HG02642 (cell line): ENCODE measurements around the gene NHSL2.
"Not testable (repeated sequence)": the region's sequence is repeated elsewhere in the genome, so short reads cannot be mapped to it uniquely, and the experiment has no call there.

Experiments
- ATAC-seq: cut with Tn5 transposase; IDR thresholded peaks from one replicate; pipeline ENCODE4 v1.9.1; 2021; ENCODE audit warnings: mild to moderate bottlenecking; ENCODE audit not compliant: unreplicated experiment, poor library complexity

Gene NHSL2

GRCh38 chrX:72058346-72058745 lies 147.7 kb downstream of the NHSL2 start:
- ATAC-seq: not testable (repeated sequence)

- no peak for ATAC-seq
These were observed 149.7 kb downstream of the NHSL2 start for GRCh38 chrX:72060196-72060920.

- ATAC-seq: no peak
These were observed 150.4 kb downstream of the NHSL2 start for GRCh38 chrX:72060921-72061490.

DNA sequence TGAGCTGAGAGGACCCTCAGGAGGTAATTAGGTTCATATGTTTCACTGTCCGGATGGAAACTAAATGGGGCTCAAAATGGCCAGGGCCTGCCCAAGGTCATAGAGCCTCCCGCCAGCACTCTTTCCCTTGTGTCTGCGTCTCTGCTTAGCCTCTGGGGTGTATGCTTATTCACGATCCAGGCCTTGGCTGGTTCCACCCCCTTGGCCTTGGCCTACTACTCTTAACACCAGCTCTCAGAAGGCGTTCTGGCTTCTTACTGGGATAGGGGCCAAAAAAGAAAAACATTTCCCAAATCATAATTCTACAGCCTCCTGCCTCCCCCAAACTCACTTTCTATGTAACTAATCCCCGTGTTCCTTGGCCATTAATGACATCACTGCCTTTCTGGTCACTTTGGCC lies 152.3 kb downstream of the NHSL2 start:
- ATAC-seq: no peak

DNA sequence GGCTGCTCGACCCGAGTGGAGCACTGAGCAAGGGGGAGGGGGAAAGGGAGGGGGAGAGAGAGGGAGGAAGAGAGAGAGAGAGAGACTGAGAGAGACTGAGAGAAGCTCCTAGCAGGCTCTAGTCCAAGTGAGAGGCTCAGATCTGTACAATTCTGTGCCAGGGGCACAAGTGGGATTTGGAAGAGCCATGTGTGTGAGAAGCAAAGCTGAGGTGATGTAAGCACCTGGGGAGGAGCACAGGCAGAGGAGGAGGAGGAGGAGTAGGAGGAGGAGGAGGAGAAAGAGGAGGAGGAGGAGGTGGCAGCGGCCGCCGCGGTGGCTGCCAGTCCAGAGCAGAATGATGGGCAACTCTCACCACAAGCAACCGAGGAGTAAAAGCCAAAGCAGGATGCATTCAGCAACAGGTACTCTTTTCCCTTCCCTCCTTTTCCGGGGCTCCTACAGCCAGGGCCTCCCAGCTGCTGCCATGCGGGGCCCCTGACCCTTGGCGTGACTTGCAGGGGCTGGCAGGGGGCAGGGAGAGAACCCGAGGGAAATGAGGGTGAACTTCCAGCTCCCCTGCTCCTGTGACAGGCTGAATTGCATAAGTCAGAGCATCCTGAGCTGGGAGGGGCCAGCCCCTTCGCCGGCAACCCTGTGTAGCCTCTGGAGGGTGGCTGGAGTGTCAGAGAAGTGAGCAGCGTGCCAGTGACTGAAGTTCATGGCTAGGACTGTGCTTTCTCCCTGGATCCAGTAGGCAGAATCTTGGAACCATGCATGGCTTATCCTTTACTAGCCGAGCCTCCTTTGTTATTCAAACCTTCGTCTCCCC lies 158.9 kb downstream of the NHSL2 start:
- ATAC-seq: no peak

DNA sequence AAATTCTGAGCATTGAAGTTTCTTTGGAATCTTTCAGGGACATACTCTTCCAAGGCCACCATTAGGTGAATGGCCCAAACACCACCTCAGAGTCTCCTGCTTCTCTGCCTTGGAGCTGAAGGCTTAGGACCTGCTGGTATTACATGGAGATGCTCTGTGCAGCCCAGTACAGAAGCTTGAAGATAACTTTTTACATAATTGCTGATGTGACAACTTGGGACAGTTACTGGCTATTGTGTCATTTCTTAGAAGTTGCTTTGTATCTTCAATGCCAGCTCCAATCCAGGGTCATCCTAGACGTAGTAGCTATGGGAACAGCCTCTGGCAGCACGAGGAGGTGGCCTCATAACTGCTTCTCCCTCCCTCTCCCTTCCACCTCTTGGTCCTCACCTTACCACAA lies 160.6 kb downstream of the NHSL2 start:
- ATAC-seq: no peak

DNA sequence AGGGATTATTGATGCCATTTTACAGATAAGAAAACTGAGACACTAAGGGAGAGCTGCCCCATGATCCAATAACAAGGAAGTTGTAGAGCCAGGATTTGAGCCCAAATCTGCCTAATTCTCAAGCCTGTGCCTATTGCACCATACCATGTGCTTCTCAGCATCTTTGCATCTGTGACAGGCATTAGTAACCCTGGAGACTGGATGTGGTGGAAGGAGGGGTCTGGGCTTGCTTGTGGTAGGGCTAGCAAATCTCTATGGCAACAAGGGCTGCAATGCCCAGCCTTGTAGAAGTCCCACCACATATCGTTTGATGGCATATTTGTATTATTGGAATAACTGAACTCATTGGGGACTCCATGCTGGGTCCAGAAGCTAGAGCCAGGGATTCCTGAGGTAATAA lies 163.0 kb downstream of the NHSL2 start:
- ATAC-seq: no peak

DNA sequence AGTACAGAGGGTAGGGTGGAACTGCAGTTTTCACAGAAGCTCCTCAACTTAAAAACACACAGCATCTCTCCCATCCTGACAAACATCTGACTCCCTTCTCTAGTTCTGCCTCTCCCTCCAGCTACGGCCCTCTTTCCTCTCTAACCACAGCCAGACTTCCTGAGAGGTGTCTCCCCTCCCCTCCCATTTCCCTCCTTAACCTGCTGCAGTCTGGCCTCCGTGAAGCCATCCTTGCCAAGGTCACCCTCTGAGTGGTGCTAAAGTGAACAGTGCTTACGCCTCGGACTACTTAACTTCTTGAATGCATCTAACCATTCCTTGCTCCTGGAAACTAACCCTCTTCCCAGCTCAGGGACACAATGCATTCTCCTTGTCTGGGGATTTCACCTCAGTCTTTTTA lies 167.8 kb downstream of the NHSL2 start:
- no peak for ATAC-seq

- no peak for ATAC-seq
These were observed 169.0 kb downstream of the NHSL2 start for GRCh38 chrX:72079607-72080006.

- no peak for ATAC-seq
These were observed 169.5 kb downstream of the NHSL2 start for GRCh38 chrX:72080150-72080549.

- ATAC-seq: no peak
These were observed 170.2 kb downstream of the NHSL2 start for GRCh38 chrX:72080800-72081199.

DNA sequence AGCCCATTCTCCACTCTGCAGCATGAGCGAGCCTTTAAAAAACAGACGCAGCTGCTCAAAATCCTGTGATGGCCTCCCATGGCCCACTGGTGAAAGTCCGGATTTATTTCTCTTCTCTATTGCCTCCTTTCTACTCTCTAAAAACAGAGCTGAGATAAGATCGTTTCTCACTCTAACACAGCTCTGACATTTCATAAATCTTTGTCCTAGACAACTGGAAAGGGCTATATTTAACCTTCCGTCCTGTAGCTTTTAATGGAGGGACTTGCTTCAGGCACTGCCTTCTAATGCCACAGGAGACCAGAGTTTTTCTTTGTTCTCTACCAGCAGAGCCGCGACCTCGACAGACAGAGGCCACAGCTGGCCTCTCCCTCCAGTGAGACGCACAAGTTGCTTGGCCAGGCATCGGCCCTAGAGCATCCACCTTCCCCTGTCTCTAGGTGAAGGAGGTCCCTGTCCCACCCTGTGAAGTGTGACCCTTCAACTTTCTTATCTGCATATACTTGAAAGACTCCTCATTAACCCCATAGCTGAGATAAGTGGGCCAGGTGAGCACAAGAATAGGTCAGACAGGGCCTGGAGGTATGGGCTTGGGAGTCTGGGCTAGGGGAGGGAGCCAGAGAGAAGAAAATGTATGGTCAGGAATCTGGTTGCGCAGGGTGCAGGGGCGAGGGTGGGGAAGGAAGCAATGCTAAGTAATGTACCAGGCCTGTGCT lies 171.1 kb downstream of the NHSL2 start:
- ATAC-seq: no peak

DNA sequence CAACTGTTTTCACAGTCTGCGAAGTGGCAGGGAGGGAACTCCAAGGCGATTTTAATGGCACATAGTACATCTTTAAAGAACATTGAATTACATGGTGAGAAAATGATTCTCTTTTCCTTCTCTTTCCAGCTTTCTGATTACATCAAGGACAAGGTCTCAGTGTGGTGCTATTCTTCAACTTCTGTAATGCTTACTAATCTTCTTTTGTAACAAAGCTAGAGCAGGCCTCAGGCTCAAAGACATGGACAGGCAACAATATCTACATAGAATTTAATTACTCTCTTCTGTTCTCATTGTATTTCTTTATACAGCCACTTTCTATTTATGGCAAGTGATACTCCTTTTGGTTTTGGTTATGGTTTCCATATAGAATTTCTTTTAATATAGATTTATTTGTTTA lies 172.6 kb downstream of the NHSL2 start:
- ATAC-seq: no peak

DNA sequence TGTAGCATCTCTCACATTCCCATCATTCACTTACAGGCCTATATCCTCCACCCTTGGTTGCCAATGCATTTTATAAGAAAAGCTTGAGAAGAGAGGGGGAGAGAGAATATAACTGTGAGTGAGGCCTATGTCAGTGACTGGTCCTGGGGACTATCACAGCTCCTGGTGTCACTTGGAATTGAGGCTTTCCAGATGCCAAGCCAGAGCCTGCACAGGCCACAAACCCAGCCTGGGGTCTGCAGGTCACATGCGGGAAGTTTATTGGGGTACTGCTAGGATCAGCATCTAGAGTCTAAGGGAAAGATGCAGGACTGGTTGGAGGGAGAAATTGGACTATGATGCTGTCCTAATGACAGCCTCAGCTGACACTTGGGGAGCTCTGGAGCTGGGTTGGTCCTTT lies 173.5 kb downstream of the NHSL2 start:
- no peak for ATAC-seq

GRCh38 chrX:72086995-72087394 lies 176.3 kb downstream of the NHSL2 start:
- ATAC-seq: no peak

GRCh38 chrX:72088761-72089160 lies 178.1 kb downstream of the NHSL2 start:
- ATAC-seq: no peak

GRCh38 chrX:72089254-72089653 lies 178.6 kb downstream of the NHSL2 start:
- no peak for ATAC-seq

DNA sequence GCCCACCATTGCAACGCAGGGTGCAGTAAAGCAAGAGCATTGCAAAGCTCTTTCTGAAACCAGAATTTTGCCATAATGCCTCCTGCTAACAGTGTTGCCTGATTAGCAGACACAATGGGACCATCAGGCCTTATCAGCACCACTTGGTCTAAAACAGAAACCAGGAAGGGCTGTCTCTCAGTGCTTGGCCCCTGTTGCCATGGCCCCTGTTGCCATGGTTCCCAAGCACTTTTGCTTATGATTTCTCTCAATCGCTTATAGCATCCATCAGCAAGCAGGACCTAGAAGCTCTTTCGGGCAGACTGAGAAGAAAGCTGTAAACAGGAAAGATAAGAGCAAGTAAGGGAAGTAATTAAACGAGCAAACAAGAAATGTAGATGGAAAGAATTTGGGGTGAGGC lies 184.2 kb downstream of the NHSL2 start:
- no peak for ATAC-seq

GRCh38 chrX:72095370-72095769 lies 184.7 kb downstream of the NHSL2 start:
- no peak for ATAC-seq

DNA sequence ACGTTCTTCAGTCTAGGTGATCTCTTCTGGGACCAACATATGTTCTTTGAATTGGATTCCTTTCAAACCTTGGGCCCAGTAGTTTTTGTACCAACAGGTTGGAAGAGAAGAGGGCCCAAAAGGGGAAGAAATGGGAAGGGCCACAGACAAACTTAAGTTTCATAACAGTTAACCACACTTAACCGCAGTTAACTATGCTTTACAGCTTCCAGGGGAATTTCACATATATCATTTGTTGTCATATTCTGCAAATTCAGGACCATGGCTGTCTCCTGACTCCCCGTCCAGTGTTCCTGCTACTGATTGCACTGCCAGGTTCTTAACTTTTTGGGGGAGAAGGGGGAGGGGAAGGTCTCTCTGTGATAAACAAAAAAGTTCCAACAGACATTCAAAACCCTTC lies 186.5 kb downstream of the NHSL2 start:
- ATAC-seq: no peak
